ACC112 (cell line): ENCODE data around the gene DHRS1.
A peak's percentile ranks its signal among the peaks of the same experiment; 100 is the strongest.
"Not testable (repeated sequence)": the region's sequence is repeated elsewhere in the genome, so short reads cannot be mapped to it uniquely, and the experiment has no call there.

Experiments used
- H2AFZ ChIP-seq: fragments of 200-600 bp; sonication (generic); one replicate; pipeline ENCODE4 v1.6.0; 2017; ENCODE audit warnings: antibody characterized with exemption, low read length; ENCODE audit not compliant: unreplicated experiment
- H3K27ac ChIP-seq: fragments of 200-600 bp; sonication (generic); 2 replicates; pipeline ENCODE4 v1.5.1; 2014; ENCODE audit warnings: low read depth, mild to moderate bottlenecking, antibody characterized with exemption, low read length, moderate library complexity
- H3K27me3 ChIP-seq: fragments of 200-600 bp; sonication (generic); 2 replicates; pipeline ENCODE4 v1.6.1; 2014; ENCODE audit warnings: mild to moderate bottlenecking, antibody characterized with exemption, low read length, moderate library complexity, mixed read lengths; ENCODE audit not compliant: insufficient read depth
- H3K36me3 ChIP-seq: fragments of 200-600 bp; sonication (generic); 2 replicates; pipeline ENCODE4 v1.6.1; 2016; ENCODE audit warnings: mild to moderate bottlenecking, antibody characterized with exemption, low read length, moderate library complexity, mixed read lengths; ENCODE audit not compliant: insufficient read depth
- H3K4me1 ChIP-seq: fragments of 200-600 bp; sonication (generic); one replicate; pipeline ENCODE4 v1.6.1; 2016; ENCODE audit warnings: low read length, mixed read lengths; ENCODE audit not compliant: insufficient read depth, unreplicated experiment, control insufficient read depth
- H3K4me3 ChIP-seq: fragments of 200-600 bp; sonication (generic); 2 replicates; pipeline ENCODE4 v1.5.1; 2014; ENCODE audit warnings: mild to moderate bottlenecking, low read depth, low read length
- H3K79me2 ChIP-seq: fragments of 200-600 bp; sonication (generic); one replicate; pipeline ENCODE4 v1.6.0; 2016; ENCODE audit warnings: low read length; ENCODE audit not compliant: control insufficient read depth, unreplicated experiment, insufficient read depth

DHRS1 gene

DNA sequence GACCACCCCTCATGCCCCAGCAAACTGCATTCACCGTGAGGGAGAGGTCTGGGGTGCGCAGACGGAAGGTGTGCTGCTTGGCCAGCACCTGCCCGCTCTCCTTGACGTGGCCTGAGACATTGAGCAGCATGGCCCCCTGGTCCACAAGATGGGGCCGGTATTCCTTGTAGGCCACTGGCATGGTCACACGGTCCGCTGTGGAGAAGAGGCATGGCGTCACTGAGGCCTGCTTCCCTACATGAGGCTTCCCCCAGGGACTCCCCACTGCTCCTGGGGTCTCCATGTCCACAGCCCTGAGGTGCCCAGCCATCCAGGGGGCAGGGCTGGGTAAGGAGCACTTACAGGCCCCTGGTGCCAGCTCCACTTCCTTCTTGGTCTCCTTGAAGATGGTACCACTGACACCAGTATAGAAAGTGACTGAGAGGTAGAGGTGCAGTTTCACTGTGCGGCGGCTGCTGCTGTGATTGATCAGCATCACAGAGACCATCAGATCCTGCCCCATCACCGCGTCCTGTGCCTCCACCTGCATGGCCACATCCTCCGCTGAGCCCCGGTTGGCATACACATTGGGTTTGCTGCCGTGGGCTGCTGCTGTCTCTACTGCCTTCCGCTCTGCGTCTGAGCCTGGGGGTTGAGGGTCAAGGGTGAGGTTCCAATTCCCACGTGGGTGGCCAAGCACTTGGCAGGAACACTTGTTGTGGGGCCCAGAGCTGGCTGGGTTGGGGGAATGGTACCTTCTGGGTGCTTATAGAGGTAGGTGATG lies 44.8 kb downstream of the DHRS1 start:
- Histone ChIP-seq H3K36me3 (no peaks in the 10 kb centered on the region), H3K79me2 (no peaks in the 10 kb centered on the region), H3K4me1 (peaks cover 29% of the 10 kb centered on the region), H3K4me3 (no peak overlapping the region), H3K27me3 (no peaks in the 10 kb centered on the region), H3K27ac (no peak overlapping the region), H2AFZ (no peak overlapping the region)

DNA sequence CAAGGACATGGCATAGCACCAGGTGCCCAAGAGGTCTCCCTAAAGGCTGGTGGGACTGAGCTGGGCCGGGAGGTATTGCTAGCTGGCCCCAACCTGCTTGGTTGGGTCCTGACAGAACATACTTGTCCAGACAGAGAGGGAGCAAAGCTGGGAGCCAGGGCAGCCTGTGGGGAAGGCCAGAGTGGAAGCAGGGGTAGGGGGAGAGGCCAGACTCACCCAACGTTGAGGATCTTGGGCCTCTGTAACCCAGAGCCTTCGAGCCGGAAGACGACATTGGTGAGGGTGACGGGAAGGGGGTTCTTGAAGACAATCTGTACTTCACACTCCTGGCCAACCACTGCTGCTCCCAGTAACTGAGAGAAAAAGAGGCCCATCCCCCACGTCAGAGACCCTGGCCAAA lies 45.6 kb downstream of the DHRS1 start:
- H2AFZ ChIP-seq: no peak overlapping the region
- H3K4me3 ChIP-seq: no peak overlapping the region
- no peaks in the 10 kb centered on the region for H3K79me2 ChIP-seq
- no peaks in the 10 kb centered on the region for H3K36me3 ChIP-seq
- H3K4me1 ChIP-seq: peaks cover 22% of the 10 kb centered on the region
- no peaks in the 10 kb centered on the region for H3K27me3 ChIP-seq
- no peak overlapping the region for H3K27ac ChIP-seq

DNA sequence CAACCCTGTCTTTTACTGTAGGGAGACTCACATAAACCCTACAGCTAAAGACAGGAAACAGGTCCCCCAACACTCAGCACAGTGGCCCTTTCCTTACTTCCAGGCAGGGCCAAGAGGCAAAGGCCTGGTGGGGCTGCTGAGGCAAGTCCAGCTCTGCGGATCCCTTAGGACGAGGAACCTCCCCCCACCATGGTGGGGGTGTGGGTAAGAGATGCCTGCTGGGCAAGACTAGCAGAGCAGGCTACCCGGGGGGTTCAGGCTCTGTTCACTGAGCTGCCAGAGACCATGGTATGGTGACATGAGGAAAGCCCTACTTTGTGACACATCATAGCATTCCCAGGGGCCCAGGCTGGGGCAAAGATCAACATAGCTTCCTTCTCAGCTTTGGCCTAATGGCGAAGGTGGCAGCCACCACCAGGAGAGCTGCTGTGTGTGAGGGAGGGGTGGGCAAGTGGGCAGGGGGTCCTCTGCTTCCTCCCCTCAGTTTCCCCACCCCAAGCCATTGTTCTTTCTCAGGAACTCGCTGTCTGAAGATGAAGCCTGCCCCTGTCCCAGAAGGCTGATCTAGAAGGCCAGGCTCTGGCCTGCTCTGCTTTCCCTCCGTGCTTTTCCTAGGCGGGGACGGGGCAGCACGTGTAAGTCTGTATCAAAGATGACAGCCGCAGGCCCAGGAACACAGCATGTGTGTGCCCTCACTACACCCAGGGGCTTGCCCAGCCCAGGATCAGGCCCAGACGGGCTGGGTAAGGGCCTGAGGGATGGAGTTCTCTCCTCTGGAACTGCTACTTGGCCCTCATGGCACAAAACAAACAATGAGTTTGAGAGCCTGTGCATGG lies 47.1 kb downstream of the DHRS1 start:
- Histone ChIP-seq H3K79me2 (no peaks in the 10 kb centered on the region), H3K36me3 (no peaks in the 10 kb centered on the region), H3K27me3 (no peaks in the 10 kb centered on the region), H2AFZ (no peak overlapping the region), H3K4me1 (peaks cover 20% of the 10 kb centered on the region), H3K27ac (no peak overlapping the region), H3K4me3 (no peak overlapping the region)

DNA sequence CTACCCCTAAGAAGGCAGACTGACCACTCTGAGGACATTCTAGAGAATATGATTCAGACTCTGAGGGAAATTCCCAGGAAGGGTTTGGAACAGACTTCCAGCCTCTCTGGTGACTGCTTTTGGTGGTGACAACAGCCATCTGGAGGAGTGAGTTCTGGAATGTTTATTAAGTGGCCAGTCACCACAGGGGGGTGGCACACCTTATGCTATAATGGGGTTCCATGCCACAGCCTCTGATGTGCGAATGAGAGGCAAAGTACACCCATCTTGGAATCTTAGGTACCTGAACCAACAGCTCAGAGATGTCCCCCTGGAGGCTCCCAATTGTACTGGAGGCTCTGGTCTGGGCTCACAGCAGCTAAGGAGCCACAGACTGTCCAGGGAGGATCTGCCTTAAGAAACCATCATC lies 47.7 kb downstream of the DHRS1 start:
- Histone ChIP-seq H3K4me3 (no peak overlapping the region), H3K27me3 (no peaks in the 10 kb centered on the region), H3K27ac (no peak overlapping the region), H3K79me2 (no peaks in the 10 kb centered on the region), H2AFZ (no peak overlapping the region), H3K4me1 (peaks cover 22% of the 10 kb centered on the region), H3K36me3 (no peaks in the 10 kb centered on the region)

DNA sequence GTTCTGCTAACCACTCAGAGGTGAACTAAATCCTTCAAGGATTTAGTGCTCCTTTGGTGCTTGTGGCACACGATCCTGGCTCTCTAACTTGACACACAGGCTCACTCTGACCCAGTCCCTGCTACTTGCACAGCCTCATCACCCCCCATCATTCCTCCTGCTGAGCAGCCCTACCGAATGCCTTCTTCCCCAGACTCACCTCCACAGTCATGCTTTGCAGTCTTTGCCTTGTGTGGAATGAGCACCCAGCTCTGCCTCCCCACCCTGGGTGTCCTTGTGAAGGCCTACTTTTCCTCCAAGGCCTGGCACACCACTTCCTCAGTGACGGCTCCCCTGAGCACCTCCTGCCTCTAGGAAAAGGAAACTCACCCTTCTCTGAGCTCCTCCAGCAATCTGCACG lies 49.2 kb downstream of the DHRS1 start:
- Histone ChIP-seq H3K27me3 (no peaks in the 10 kb centered on the region), H3K4me1 (peaks cover 26% of the 10 kb centered on the region), H3K4me3 (no peak overlapping the region), H3K27ac (no peak overlapping the region), H3K79me2 (no peaks in the 10 kb centered on the region), H3K36me3 (no peaks in the 10 kb centered on the region), H2AFZ (no peak overlapping the region)

DNA sequence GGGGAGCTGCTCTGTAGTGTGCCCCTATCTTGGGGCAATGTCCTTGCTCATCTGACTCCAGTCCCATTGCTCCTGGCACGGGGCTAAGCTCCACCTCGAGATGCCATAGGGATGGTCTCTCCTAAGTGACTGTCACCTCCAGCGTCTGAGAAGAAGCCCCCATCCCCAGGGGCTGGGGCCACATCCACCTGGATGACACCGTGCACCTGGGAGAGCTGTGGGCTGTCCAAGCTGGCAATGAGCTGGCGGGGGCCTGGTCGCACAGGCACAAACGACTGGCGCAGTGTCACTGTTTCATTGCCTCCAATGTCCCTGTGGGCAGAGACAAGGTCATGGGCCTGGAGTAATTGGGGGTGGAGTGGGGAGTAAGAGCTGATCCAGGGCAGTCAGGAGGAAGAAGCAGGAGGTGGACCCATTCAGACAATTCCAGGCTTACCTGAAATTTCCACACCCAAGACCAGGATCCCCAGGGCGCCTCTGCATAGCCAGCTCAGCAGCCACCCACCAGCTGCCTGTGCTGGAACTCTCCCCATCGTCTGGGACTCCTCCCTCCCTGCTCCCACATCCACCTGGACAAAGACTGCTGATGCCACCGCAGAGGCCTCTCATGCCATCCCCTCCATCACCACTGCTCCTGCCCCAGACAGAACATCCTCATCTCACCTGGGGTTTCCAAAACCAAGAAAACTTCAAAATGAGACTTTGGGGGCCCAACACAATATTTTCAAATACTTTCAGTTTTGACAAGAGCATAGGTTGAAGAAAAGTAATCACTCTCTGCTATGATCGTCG lies 50.2 kb downstream of the DHRS1 start:
- no peaks in the 10 kb centered on the region for H3K79me2 ChIP-seq
- no peak overlapping the region for H2AFZ ChIP-seq
- no peak overlapping the region for H3K27ac ChIP-seq
- no peaks in the 10 kb centered on the region for H3K36me3 ChIP-seq
- H3K4me1 ChIP-seq: peaks cover 26% of the 10 kb centered on the region
- H3K4me3 ChIP-seq: no peak overlapping the region
- H3K27me3 ChIP-seq: no peaks in the 10 kb centered on the region

DNA sequence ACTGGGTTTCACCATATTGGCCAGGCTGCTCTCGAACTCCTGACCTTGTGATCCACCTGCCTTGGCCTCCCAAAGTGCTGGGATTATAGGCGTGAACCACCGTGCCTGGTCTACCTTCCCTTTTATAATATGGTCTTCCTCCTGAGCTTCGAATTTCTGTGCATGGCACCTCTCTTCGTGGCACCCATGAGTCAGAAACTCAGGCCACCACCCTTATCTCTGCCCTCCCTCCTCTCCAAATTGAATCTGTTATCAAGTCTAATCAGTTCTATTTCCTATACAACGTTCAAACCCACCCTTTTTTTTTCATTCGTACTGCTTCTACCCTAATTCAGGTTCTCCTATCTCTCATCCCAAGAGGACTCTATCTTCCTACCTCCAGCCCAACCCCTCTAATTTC lies 52.2 kb downstream of the DHRS1 start:
- Histone ChIP-seq H3K79me2 (no peaks in the 10 kb centered on the region), H3K4me3 (no peak overlapping the region), H2AFZ (no peak overlapping the region), H3K27me3 (no peaks in the 10 kb centered on the region), H3K4me1 (peaks cover 31% of the 10 kb centered on the region), H3K27ac (no peak overlapping the region), H3K36me3 (no peaks in the 10 kb centered on the region)

DNA sequence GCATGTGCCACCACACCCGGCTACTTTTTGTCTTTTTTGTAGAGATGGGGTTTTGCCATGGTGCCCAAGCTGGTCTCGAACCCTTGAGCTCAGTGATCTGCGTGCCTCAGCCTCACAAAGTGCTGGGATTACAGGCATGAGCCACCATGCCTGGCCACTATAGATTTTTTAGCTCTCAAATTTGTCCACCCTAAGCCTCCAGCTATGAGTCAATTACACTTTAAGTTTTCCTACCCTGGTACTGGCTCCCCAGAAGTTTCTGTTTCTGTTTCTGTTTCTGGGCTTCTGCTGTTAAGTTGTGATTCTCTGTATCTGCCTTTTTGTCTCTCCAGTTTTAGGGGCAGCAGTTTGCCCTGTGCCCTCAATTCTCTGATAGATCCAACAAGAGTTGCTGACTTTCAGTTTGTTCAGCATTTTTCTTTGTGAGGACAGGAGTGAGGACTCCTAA lies 52.8 kb downstream of the DHRS1 start:
- Histone ChIP-seq H3K27me3 (no peaks in the 10 kb centered on the region), H3K27ac (peak overlapping the region; percentile 47), H3K4me3 (no peak overlapping the region), H3K4me1 (peaks cover 25% of the 10 kb centered on the region), H3K36me3 (no peaks in the 10 kb centered on the region), H2AFZ (peak overlapping the region; percentile 55), H3K79me2 (peaks cover 3% of the 10 kb centered on the region)

DNA sequence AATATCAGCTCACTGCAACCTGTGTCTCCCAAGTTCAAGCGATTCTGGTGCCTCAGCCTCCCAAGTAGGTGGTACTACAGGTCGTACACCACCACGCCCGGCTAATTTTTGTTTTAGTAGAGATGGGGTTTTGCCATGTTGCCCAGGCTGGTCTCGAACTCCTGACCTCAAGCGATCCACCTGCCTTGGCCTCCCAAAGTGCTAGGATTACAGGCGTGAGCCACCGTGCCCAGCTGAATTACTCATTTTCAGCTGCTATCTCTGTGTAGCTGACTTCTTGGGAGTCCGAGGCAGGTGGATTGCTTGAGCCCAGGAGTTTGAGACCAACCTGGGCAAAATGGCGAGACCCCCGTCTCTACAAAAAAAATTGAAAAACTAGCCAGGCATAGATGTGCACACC lies 54.2 kb downstream of the DHRS1 start:
- peaks cover 25% of the 10 kb centered on the region for H3K4me1 ChIP-seq
- H3K27ac ChIP-seq, H3K4me3 ChIP-seq, H3K27me3 ChIP-seq, H3K36me3 ChIP-seq, H2AFZ ChIP-seq: not testable (repeated sequence)
- peaks cover 16% of the 10 kb centered on the region for H3K79me2 ChIP-seq

DNA sequence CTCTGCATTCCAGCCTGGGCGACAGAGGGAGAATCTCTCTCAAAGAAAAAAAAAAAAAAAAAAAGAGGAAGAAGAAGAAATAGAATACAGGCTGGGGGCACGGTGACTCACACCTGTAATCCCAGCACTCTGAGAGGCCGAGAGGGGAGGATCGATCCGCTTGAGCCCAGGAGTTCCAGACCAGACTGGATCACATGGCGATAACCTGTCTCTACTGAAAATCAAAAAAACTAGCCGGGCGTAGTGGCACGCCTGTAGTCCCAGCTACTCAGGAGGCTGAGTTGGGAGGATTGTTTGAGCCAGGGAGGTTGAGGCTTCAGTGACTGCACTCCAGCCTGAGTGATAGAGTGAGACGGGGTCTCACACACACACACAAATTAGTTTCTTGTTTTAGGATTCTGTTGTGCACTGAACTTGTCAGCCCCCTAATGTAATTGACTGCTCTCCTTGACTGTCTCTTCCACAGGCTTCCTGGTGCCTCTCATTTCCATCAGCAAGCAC lies 56.2 kb downstream of the DHRS1 start:
- Histone ChIP-seq H3K4me3 (peak overlapping the region; percentile 89), H3K4me1 (peaks cover 44% of the 10 kb centered on the region), H3K27ac (peak overlapping the region; percentile 91), H3K27me3 (no peaks in the 10 kb centered on the region), H3K36me3 (peaks cover 20% of the 10 kb centered on the region), H3K79me2 (peaks cover 32% of the 10 kb centered on the region), H2AFZ (no peak overlapping the region)
